Loucy (cell line): ENCODE results near the gene ABAT.

Experiments used
- H2AFZ ChIP-seq: fragments of 200-600 bp; sonication (generic); 2 replicates; pipeline ENCODE4 v1.6.0; 2016; ENCODE audit warnings: antibody characterized with exemption, mild to moderate bottlenecking, low read length, moderate library complexity
- H3F3A ChIP-seq: fragments of 200-600 bp; 2 replicates; pipeline ENCODE4 v1.6.0; 2016; ENCODE audit warnings: antibody characterized with exemption, low read depth, mild to moderate bottlenecking
- H3K27me3 ChIP-seq: fragments of 200-600 bp; sonication (generic); 2 replicates; pipeline ENCODE4 v1.6.1; 2014; ENCODE audit warnings: low read length, mild to moderate bottlenecking; ENCODE audit not compliant: insufficient read depth, poor library complexity, severe bottlenecking
- H3K36me3 ChIP-seq: fragments of 200-600 bp; sonication (generic); 2 replicates; pipeline ENCODE4 v1.6.1; 2016; ENCODE audit warnings: low read length; ENCODE audit not compliant: insufficient read depth
- H3K4me1 ChIP-seq: fragments of 200-600 bp; sonication (generic); 2 replicates; pipeline ENCODE4 v1.5.1; 2014; ENCODE audit warnings: low read length, mild to moderate bottlenecking; ENCODE audit not compliant: insufficient read depth, poor library complexity, severe bottlenecking
- H3K4me2 ChIP-seq: fragments of 200-600 bp; sonication (generic); 2 replicates; pipeline ENCODE4 v1.6.0; 2014; ENCODE audit warnings: antibody characterized with exemption, low read length, low read depth, mild to moderate bottlenecking; ENCODE audit not compliant: poor library complexity, severe bottlenecking
- H3K4me3 ChIP-seq: fragments of 200-600 bp; sonication (generic); 2 replicates; pipeline ENCODE4 v1.5.1; 2014; ENCODE audit warnings: low read length, mild to moderate bottlenecking, mixed read lengths; ENCODE audit not compliant: poor library complexity, severe bottlenecking
- H3K79me2 ChIP-seq: fragments of 200-600 bp; sonication (generic); 2 replicates; pipeline ENCODE4 v1.6.1; 2014; ENCODE audit warnings: low read length; ENCODE audit not compliant: insufficient read depth
- H3K9ac ChIP-seq: fragments of 200-600 bp; sonication (generic); 2 replicates; pipeline ENCODE4 v1.6.0; 2014; ENCODE audit warnings: mild to moderate bottlenecking, low read depth, low read length, moderate library complexity; ENCODE audit not compliant: poor library complexity, severe bottlenecking
- H3K9me2 ChIP-seq: fragments of 200-600 bp; sonication (generic); replicated peaks from 2 replicates; pipeline ENCODE4 v1.6.1; 2016; ENCODE audit warnings: low read depth, low read length, mixed read lengths
- H3K9me3 ChIP-seq: fragments of 200-600 bp; sonication (generic); 2 replicates; pipeline ENCODE4 v1.6.1; 2014; ENCODE audit warnings: mild to moderate bottlenecking, antibody characterized with exemption, low read length, low read depth; ENCODE audit not compliant: insufficient read depth
- H4K20me1 ChIP-seq: fragments of 200-600 bp; sonication (generic); 2 replicates; pipeline ENCODE4 v1.6.0; 2014; ENCODE audit warnings: antibody characterized with exemption, low read length, mild to moderate bottlenecking; ENCODE audit not compliant: insufficient read depth, poor library complexity, severe bottlenecking
- EZH2phosphoT487 ChIP-seq: fragments of 200-600 bp; IDR thresholded peaks from 2 replicates; pipeline ENCODE4 v1.6.1; 2018; ENCODE audit warnings: antibody characterized with exemption, mild to moderate bottlenecking, moderate library complexity, borderline replicate concordance
- TF ChIP-seq, protein P1 (sequence below): fragments of 200-600 bp; sonication (generic); conservative IDR thresholded peaks from 2 replicates; pipeline ENCODE4 v1.5.1; 2014; ENCODE audit warnings: mild to moderate bottlenecking, antibody characterized with exemption, low read length

The ABAT gene

DNA sequence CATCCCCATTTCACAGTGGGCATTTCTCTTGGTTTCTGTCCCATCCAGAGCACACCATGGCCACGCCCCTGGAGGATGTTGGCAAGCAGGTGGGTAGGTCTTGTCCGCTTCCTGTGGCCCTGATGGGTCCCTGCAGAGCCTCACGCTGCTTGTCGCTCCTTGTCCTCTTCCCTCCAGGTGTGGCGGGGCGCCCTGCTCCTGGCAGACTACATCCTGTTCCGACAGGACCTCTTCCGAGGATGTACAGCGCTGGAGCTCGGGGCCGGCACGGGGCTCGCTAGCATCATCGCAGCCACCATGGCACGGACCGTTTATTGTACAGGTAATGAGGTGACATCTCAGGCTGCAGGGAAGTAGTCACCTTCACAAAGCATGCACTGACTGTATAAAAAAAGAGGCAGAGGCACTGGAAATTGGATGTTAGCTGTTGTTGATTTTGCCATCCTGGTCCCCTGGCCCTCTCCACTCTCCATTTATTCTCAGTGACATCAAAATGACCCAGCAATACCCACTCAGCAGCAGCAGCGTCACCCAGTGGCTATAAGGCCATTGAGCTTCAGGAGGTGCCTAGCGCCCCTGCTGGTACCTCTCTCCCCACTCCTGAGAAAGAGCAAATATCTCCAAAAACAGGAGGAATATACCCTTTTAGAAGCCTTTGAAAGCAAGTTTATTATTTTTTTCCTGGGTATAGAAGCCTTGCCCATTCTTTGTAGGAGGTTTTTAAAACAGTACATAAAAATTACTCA is 39.3 kb upstream of the ABAT start:
- Histone ChIP-seq H3F3A (no peaks in the 10 kb centered on the region), H4K20me1 (no peaks in the 10 kb centered on the region), H3K4me3 (no peak overlapping the region), H2AFZ (no peak overlapping the region), H3K36me3 (peaks cover 10% of the 10 kb centered on the region; the same call in 1 of the 2 replicates), H3K27me3 (no peaks in the 10 kb centered on the region), H3K4me1 (no peaks in the 10 kb centered on the region), H3K4me2 (no peak overlapping the region), H3K9me3 (no peaks in the 10 kb centered on the region), H3K9ac (no peak overlapping the region), H3K9me2 (no peaks in the 10 kb centered on the region), H3K79me2 (no peaks in the 10 kb centered on the region)
- TF ChIP-seq, protein P1, sequence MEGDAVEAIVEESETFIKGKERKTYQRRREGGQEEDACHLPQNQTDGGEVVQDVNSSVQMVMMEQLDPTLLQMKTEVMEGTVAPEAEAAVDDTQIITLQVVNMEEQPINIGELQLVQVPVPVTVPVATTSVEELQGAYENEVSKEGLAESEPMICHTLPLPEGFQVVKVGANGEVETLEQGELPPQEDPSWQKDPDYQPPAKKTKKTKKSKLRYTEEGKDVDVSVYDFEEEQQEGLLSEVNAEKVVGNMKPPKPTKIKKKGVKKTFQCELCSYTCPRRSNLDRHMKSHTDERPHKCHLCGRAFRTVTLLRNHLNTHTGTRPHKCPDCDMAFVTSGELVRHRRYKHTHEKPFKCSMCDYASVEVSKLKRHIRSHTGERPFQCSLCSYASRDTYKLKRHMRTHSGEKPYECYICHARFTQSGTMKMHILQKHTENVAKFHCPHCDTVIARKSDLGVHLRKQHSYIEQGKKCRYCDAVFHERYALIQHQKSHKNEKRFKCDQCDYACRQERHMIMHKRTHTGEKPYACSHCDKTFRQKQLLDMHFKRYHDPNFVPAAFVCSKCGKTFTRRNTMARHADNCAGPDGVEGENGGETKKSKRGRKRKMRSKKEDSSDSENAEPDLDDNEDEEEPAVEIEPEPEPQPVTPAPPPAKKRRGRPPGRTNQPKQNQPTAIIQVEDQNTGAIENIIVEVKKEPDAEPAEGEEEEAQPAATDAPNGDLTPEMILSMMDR = peak; percentile 36; the same call in 1 of the 2 replicates
- TF ChIP-seq EZH2phosphoT487 = no peak

DNA sequence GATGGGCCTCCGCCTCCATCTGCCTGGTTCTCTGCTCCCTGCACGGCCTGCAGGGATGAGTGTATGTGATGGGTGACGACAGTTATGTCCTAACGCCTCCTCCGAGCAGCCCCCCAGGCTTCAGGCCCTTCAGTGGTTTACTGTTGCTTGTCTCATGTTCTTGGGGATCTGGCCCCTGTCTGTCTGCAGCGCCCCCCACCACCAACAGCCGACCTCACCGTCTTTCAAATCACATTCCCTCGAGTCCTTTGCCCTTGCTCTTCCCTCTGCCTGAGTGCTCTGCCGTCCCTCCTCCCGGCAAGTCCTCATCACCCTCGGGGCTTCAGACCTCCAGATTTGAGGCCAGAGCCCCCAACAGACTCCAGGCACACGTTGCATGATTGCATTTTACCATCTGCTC is 34.7 kb upstream of the ABAT start:
- no peaks in the 10 kb centered on the region for H3K9me2 ChIP-seq
- H3K36me3 ChIP-seq = peaks cover 17% of the 10 kb centered on the region; the same call in 1 of the 2 replicates
- no peaks in the 10 kb centered on the region for H3K9me3 ChIP-seq
- H2AFZ ChIP-seq = no peak overlapping the region
- no peak overlapping the region for H3K9ac ChIP-seq
- H3K27me3 ChIP-seq = no peaks in the 10 kb centered on the region
- no peak overlapping the region for H3K4me2 ChIP-seq
- no peak overlapping the region for H3K4me3 ChIP-seq
- H3K79me2 ChIP-seq = no peaks in the 10 kb centered on the region
- H4K20me1 ChIP-seq = no peaks in the 10 kb centered on the region
- TF ChIP-seq, protein P1 = no peak
- TF ChIP-seq EZH2phosphoT487 = no peak
- no peaks in the 10 kb centered on the region for H3F3A ChIP-seq
- H3K4me1 ChIP-seq = peaks cover 3% of the 10 kb centered on the region

DNA sequence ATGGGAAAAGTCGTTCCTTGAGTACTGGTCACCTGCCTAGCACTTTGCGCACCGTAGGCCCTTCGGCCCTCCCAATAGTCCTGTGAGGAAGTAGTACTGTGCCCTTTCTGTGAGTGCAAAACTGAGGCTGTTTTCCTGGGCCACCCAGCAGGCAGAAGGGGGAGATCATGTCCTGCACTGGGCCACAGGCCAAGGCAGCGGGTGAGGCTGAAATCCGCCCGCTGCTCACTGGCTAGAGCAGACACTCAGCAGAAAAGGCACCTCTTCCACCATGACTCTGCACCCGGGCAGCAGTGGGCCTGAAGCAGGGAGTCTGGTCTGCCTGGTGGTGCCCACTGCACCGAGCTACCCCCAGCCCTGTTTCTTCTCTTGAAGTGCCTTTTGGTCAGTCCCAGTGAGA is 32.7 kb upstream of the ABAT start:
- Histone ChIP-seq H3K9me2 (no peaks in the 10 kb centered on the region), H3K9ac (no peak overlapping the region), H3K4me3 (no peak overlapping the region), H3K27me3 (no peaks in the 10 kb centered on the region), H4K20me1 (no peaks in the 10 kb centered on the region), H3K36me3 (peaks cover 25% of the 10 kb centered on the region; the same call in 1 of the 2 replicates), H2AFZ (no peak overlapping the region), H3F3A (no peaks in the 10 kb centered on the region), H3K79me2 (no peaks in the 10 kb centered on the region), H3K9me3 (no peaks in the 10 kb centered on the region), H3K4me2 (no peak overlapping the region), H3K4me1 (peaks cover 3% of the 10 kb centered on the region)
- TF ChIP-seq, protein P1 = no peak
- TF ChIP-seq EZH2phosphoT487 = no peak
